ENCODE results near the gene SPATA20.

Gene SPATA20

DNA sequence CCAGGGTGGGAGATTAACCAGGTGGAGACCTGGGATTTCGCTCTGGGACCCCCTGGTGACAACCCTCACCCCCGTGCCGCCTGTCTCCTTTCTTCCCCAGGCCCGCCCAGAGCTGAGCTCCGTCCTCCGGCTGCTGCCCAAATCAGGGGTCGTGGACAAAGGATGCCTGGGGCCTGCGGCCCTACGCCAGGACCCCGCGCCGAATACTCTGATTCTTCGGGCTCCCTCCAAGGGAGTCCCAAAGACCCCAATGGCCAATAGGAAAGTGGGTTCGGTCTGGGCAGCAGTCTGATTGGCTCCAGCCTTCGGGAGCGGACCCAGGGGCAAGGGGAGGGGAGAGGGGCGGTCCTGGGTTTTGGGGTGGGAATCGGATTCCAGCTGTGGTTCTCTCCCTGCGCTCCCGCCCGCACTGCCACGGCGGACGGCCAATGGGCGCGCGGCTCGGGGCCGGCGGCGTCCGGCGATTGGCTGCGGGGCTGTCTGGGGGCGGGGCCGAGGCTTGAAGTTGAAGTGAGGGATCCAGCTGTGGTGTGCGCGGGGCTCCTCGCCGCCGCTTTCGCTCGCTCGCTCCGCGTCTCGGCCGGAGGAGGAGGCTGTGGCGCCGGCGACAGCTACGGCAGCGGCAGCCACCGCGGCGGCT lies 13.3 kb downstream of the SPATA20 start, which contains the start of gene CACNA1G:
Gene CACNA1G, plus strand, starts transcription at position 531 of the 640 bp plus-strand sequence. CDS start 745 bp downstream, outside the sequence.
- DNase-seq: peak; percentile 61 to 87

DNA sequence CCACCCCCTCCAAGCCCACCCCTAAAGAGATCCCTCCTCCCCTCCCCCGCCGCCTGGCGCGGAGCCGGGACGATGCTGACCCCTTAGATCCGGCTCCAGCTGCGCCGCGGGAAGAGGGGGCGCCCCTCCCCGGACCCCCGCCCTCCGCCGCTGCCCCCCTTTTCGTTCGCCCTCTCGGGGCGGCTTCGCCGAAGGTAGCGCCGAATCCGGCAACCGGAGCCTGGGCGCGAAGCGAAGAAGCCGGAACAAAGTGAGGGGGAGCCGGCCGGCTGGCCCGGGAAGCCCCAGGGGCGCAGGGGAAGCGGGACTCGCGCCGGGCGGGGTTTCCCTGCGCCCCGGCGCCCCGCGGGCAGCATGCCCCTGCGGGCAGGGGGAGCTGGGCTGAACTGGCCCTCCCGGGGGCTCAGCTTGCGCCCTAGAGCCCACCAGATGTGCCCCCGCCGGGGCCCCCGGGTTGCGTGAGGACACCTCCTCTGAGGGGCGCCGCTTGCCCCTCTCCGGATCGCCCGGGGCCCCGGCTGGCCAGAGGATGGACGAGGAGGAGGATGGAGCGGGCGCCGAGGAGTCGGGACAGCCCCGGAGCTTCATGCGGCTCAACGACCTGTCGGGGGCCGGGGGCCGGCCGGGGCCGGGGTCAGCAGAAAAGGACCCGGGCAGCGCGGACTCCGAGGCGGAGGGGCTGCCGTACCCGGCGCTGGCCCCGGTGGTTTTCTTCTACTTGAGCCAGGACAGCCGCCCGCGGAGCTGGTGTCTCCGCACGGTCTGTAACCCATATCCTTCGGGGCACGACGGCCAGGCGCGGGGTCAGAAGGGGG lies 14.2 kb downstream of the SPATA20 start:
- DNase-seq: no peak

- DNase-seq: no peak
Observed at GRCh38 chr17:50561746-50562141, 14.8 kb downstream of the SPATA20 start.

- no peak for DNase-seq
Observed at GRCh38 chr17:50562242-50563091, 15.5 kb downstream of the SPATA20 start.

GRCh38 chr17:50563092-50563511 lies 16.1 kb downstream of the SPATA20 start:
- DNase-seq: no peak

DNA sequence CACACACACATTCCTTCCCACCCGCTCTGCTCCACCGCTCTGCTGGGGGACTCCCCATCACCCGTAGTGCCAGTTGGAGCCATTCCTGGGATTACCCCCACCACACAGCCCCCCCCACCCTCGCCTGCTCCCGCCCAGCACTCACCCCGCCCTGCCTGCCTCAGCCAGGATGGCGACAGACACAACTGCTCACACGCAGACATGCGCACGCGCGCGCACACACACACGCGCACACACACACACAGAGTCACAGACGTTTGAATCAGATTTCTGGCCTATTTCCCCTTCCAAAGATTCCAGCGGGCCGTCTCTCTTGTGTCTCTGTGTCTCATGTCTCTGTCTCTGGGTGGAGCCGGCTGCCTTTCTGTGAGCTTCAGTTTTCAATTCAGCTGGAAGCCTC lies 17.9 kb downstream of the SPATA20 start:
- DNase-seq: no peak

- DNase-seq: peak in 1 of 2 experiments; percentile 41
Observed at GRCh38 chr17:50565402-50566350, 18.7 kb downstream of the SPATA20 start.

DNA sequence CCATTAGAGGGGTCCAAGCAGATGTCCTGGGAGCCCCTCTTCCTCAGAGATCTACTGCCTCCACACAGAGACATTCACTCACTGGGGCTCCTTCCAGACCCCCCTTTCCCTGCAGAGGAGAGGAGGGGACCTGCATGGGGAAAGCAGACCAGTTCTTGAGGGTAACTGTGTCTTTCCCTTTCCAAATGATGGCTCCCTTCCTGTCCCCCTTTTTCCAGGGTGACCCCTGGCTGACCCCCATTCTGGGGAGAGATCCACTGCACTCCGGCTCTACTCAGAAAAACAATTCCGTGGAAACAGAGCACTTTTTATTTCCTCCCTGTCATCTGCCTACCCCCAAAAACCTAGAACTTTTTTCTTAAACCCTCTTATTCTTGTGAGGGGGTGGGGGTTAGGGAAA lies 19.9 kb downstream of the SPATA20 start:
- no peak for DNase-seq

DNA sequence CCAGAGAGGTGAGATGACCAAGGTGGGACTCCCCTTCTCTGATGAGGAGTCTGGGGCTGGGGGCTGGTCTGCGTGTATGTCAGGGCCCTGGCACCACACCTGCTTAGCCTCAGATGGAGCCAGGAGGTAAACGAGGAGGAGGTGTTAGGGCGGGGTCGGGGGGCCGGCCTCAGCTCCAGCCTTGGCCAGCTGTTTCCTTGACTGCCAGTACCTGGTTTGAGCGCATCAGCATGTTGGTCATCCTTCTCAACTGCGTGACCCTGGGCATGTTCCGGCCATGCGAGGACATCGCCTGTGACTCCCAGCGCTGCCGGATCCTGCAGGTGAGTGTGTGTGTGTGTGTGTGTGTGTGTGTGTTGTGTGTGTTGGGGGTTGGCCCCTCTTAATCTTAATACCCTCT lies 21.7 kb downstream of the SPATA20 start:
- no peak for DNase-seq

- DNase-seq: no peak
Observed at GRCh38 chr17:50569592-50569991, 22.6 kb downstream of the SPATA20 start.

- DNase-seq: no peak
Observed at GRCh38 chr17:50570032-50570431, 23.1 kb downstream of the SPATA20 start.

DNA sequence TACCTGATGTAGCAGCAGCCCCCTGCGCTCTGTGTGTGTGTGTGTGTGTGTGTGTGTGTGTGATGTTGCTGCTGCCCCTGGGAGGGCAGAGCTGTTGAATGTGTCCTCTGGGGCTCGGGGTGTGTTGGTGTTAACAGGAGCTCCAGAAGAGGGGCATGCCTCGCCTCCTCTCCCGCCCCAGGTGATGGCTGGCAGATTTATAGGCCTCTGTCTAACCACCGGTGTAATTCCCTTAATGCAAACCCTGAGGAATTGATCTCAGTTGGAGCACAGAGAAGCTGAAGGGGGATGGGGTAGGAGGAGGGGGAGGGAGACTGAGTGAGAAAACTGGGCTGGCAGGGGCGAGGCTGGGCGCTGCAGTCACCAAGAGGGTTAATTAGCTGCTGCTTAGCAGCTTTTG lies 23.6 kb downstream of the SPATA20 start:
- no peak for DNase-seq

GRCh38 chr17:50571681-50572080 lies 24.7 kb downstream of the SPATA20 start:
- no peak for DNase-seq

GRCh38 chr17:50572541-50572940 lies 25.6 kb downstream of the SPATA20 start:
- no peak for DNase-seq

- no peak for DNase-seq
Observed at GRCh38 chr17:50573866-50574611, 27.1 kb downstream of the SPATA20 start.

DNA sequence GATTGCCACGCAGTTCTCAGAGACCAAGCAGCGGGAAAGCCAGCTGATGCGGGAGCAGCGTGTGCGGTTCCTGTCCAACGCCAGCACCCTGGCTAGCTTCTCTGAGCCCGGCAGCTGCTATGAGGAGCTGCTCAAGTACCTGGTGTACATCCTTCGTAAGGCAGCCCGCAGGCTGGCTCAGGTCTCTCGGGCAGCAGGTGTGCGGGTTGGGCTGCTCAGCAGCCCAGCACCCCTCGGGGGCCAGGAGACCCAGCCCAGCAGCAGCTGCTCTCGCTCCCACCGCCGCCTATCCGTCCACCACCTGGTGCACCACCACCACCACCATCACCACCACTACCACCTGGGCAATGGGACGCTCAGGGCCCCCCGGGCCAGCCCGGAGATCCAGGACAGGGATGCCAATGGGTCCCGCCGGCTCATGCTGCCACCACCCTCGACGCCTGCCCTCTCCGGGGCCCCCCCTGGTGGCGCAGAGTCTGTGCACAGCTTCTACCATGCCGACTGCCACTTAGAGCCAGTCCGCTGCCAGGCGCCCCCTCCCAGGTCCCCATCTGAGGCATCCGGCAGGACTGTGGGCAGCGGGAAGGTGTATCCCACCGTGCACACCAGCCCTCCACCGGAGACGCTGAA lies 28.7 kb downstream of the SPATA20 start:
- no peak for DNase-seq

DNA sequence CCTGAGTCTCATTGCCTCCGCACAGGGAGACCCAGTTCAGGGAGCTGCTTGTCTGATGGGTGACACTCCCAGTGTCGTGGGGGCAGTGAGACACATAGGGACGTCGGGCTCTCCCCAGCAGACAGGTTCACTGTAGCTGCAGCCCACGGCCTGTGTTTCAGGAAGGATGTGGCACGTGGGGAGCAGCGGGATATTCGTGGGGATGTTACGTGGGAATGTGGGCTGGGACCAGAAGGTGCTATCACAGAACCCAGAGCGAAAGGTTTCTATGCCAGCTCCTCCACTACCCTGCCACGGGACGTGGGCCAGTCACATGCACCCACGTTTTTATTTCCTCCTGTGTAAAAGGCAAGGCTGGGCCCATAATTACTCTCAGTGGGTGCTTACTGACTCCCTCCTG lies 29.9 kb downstream of the SPATA20 start:
- DNase-seq: no peak

DNA sequence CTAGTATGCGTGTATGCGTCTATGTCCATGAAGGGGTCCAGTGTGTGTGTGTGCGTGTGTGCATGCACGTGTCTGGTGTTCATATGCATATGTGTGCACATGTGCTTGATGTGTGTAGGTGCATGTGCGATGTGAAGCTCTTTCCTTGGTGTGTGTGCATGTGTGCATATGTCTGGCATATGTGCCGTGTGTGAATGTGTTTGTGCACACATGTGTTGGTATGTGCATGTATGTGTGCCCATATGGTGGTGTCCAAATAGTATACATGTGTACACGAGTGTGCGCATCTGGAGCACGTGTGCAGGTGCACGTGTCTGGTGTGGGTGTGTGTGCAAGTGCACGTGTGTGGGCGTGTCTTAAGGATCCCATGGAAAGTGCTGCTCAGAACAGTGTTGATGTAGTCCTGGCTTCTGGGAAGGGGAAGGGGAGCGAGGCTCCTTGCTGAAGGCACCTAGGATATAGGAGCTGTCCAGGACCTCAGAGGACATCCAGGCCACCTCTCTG lies 30.5 kb downstream of the SPATA20 start:
- DNase-seq: no peak

GRCh38 chr17:50578173-50578572 lies 31.2 kb downstream of the SPATA20 start:
- DNase-seq: no peak

DNA sequence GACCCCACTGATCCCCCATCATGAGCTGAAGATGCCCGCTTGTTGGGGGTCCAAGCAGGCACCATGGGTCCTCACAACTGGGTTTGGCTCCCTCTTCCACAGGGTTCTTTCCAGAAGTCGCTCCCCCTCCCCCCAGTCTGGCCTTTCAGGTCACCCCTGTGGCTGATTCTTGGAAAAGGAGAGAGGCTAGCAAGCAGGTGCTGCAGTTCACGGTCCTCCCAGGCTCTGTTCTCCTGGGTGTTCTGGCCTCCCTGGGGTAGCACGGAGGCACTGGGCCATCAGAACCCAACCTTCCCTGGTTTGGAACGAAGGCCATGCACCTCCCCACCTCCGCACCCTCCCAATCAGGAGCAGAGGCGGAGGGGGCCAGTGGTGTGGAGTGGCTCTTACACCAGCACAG lies 32.4 kb downstream of the SPATA20 start:
- DNase-seq: no peak

- no peak for DNase-seq
Observed at GRCh38 chr17:50580646-50581045, 33.7 kb downstream of the SPATA20 start.

Data from SW 1271 (cell line).